Neural cell (in vitro differentiated cells): ENCODE measurements around the gene RALGPS1.

Experiments used
- CTCF ChIP-seq: fragments of 450-650 bp; IDR thresholded peaks from 2 replicates; pipeline ENCODE4 v1.5.1; 2014; ENCODE audit warnings: antibody characterized with exemption, mild to moderate bottlenecking, moderate library complexity; ENCODE audit not compliant: poor library complexity, severe bottlenecking
- EZH2 ChIP-seq: fragments of 200-600, 300-800 bp; shearing (Covaris generic), sonication (generic); IDR thresholded peaks from 2 replicates; pipeline ENCODE4 v1.6.1; 2014; ENCODE audit warnings: antibody characterized with exemption, low read length, borderline replicate concordance, mild to moderate bottlenecking; ENCODE audit not compliant: insufficient read depth, poor library complexity, severe bottlenecking
- POLR2AphosphoS5 ChIP-seq: IDR thresholded peaks from 2 replicates; pipeline ENCODE4 v1.6.1; 2012
- REST ChIP-seq: IDR thresholded peaks from 2 replicates; pipeline ENCODE4 v1.6.1; 2012; ENCODE audit warnings: borderline replicate concordance
- SMC3 ChIP-seq: fragments of 450-650 bp; conservative IDR thresholded peaks from 2 replicates; pipeline ENCODE4 v1.6.1; 2014; ENCODE audit warnings: antibody characterized with exemption, mild to moderate bottlenecking, moderate library complexity; ENCODE audit not compliant: poor library complexity

- TF ChIP-seq CTCF, result no peak
- no peak for TF ChIP-seq SMC3
- TF ChIP-seq POLR2AphosphoS5, result no peak
- no peak for TF ChIP-seq REST
- no peak for TF ChIP-seq EZH2
These were observed 100.4 kb downstream of the RALGPS1 start for GRCh38 chr9:127014910-127015540.
